IPS DF 19.7 (cell line): ENCODE results near the gene HHIPL1.
"Not testable (repeated sequence)": the region's sequence is repeated elsewhere in the genome, so short reads cannot be mapped to it uniquely, and the experiment has no call there.

Experiments used
- DNase-seq: peaks from one replicate; pipeline ENCODE4 v3.0.0-alpha.2; 2013; ENCODE audit warnings: low read depth, low spot score

HHIPL1 gene

GRCh38 chr14:99634443-99634842, 10.5 kb upstream of the HHIPL1 start:
- no peak for DNase-seq

- no peak for DNase-seq
These were observed 9.8 kb upstream of the HHIPL1 start for GRCh38 chr14:99635116-99635515.

GRCh38 chr14:99636487-99636886, 8.4 kb upstream of the HHIPL1 start:
- no peak for DNase-seq

GRCh38 chr14:99637624-99638023, 7.3 kb upstream of the HHIPL1 start:
- DNase-seq = no peak

GRCh38 chr14:99642771-99643170, 2.2 kb upstream of the HHIPL1 start:
- DNase-seq = not testable (repeated sequence)

GRCh38 chr14:99643343-99643742, 1.6 kb upstream of the HHIPL1 start:
- DNase-seq = no peak

GRCh38 chr14:99644035-99644587, 818 bp upstream of the HHIPL1 start:
- DNase-seq = no peak

- DNase-seq = no peak
These were observed 896 bp downstream of the HHIPL1 start for GRCh38 chr14:99645545-99646505.

GRCh38 chr14:99647411-99647810, 2.5 kb downstream of the HHIPL1 start:
- DNase-seq = no peak

GRCh38 chr14:99648027-99648784, 3.3 kb downstream of the HHIPL1 start:
- no peak for DNase-seq

GRCh38 chr14:99649219-99649618, 4.3 kb downstream of the HHIPL1 start:
- no peak for DNase-seq

GRCh38 chr14:99649643-99650042, 4.7 kb downstream of the HHIPL1 start:
- DNase-seq = no peak

GRCh38 chr14:99650189-99650588, 5.3 kb downstream of the HHIPL1 start:
- DNase-seq = no peak

GRCh38 chr14:99651953-99652746, 7.2 kb downstream of the HHIPL1 start:
- no peak for DNase-seq

GRCh38 chr14:99654235-99654985, 9.5 kb downstream of the HHIPL1 start:
- DNase-seq = no peak

GRCh38 chr14:99655521-99655920, 10.6 kb downstream of the HHIPL1 start:
- DNase-seq = no peak

- DNase-seq = no peak
These were observed 11.2 kb downstream of the HHIPL1 start for GRCh38 chr14:99656171-99656570.

GRCh38 chr14:99657645-99658155, 12.8 kb downstream of the HHIPL1 start:
- DNase-seq = no peak

GRCh38 chr14:99658218-99658845, 13.4 kb downstream of the HHIPL1 start:
- no peak for DNase-seq

GRCh38 chr14:99659333-99659741, 14.4 kb downstream of the HHIPL1 start:
- no peak for DNase-seq
